GM18861 (cell line): ENCODE measurements around the gene ZDHHC11B.
"Not testable (repeated sequence)": the region's sequence is repeated elsewhere in the genome, so short reads cannot be mapped to it uniquely, and the experiment has no call there.

Experiments
- ATAC-seq: cut with Tn5 transposase; IDR thresholded peaks from one replicate; pipeline ENCODE4 v1.9.1; 2021; ENCODE audit not compliant: unreplicated experiment

The ZDHHC11B gene

GRCh38 chr5:754143-754632, 30.3 kb downstream of the ZDHHC11B start:
- ATAC-seq = not testable (repeated sequence)

GRCh38 chr5:753567-754142, 30.9 kb downstream of the ZDHHC11B start:
- ATAC-seq = not testable (repeated sequence)

GRCh38 chr5:752532-753115, 31.9 kb downstream of the ZDHHC11B start:
- not testable (repeated sequence) for ATAC-seq

GRCh38 chr5:751992-752391, 32.5 kb downstream of the ZDHHC11B start:
- not testable (repeated sequence) for ATAC-seq

GRCh38 chr5:751496-751895, 33.0 kb downstream of the ZDHHC11B start:
- ATAC-seq = no peak

- not testable (repeated sequence) for ATAC-seq
Observed at GRCh38 chr5:750226-750625, 34.3 kb downstream of the ZDHHC11B start.

GRCh38 chr5:749101-749670, 35.3 kb downstream of the ZDHHC11B start:
- ATAC-seq = no peak

GRCh38 chr5:748011-748980, 36.2 kb downstream of the ZDHHC11B start:
- not testable (repeated sequence) for ATAC-seq

GRCh38 chr5:747303-747844, 37.2 kb downstream of the ZDHHC11B start:
- ATAC-seq = not testable (repeated sequence)

- ATAC-seq = no peak
Observed at GRCh38 chr5:746258-746761, 38.2 kb downstream of the ZDHHC11B start.

- not testable (repeated sequence) for ATAC-seq
Observed at GRCh38 chr5:745272-746142, 39.0 kb downstream of the ZDHHC11B start.

- not testable (repeated sequence) for ATAC-seq
Observed at GRCh38 chr5:743696-744404, 40.7 kb downstream of the ZDHHC11B start.

GRCh38 chr5:742276-742675, 42.3 kb downstream of the ZDHHC11B start:
- not testable (repeated sequence) for ATAC-seq

GRCh38 chr5:734145-734544, 50.4 kb downstream of the ZDHHC11B start:
- ATAC-seq = not testable (repeated sequence)

- ATAC-seq = not testable (repeated sequence)
Observed at GRCh38 chr5:732754-733454, 51.6 kb downstream of the ZDHHC11B start.

GRCh38 chr5:729225-729624, 55.3 kb downstream of the ZDHHC11B start:
- ATAC-seq = not testable (repeated sequence)

GRCh38 chr5:727087-727486, 57.4 kb downstream of the ZDHHC11B start:
- not testable (repeated sequence) for ATAC-seq

GRCh38 chr5:723865-724264, 60.7 kb downstream of the ZDHHC11B start:
- not testable (repeated sequence) for ATAC-seq
